ENCODE results near the gene PLXNA2.
A peak's percentile ranks its signal among the peaks of the same experiment; 100 is the strongest.

PLXNA2 gene

GRCh38 chr1:208264469-208265121 is 20.4 kb upstream of the PLXNA2 start:
- DNase-seq, result no peak

GRCh38 chr1:208261874-208262273 is 17.7 kb upstream of the PLXNA2 start:
- DNase-seq, result no peak

GRCh38 chr1:208258277-208258676 is 14.1 kb upstream of the PLXNA2 start:
- DNase-seq, result no peak

- DNase-seq, result no peak
Measured at GRCh38 chr1:208257351-208257750, 13.2 kb upstream of the PLXNA2 start.

- peak; percentile 36 for DNase-seq
Measured at GRCh38 chr1:208256556-208256955, 12.4 kb upstream of the PLXNA2 start.

- no peak for DNase-seq
Measured at GRCh38 chr1:208256091-208256490, 11.9 kb upstream of the PLXNA2 start.

- DNase-seq, result no peak
Measured at GRCh38 chr1:208254862-208255261, 10.7 kb upstream of the PLXNA2 start.

GRCh38 chr1:208254376-208254775 is 10.2 kb upstream of the PLXNA2 start:
- DNase-seq, result no peak

GRCh38 chr1:208252836-208253576 is 8.8 kb upstream of the PLXNA2 start:
- no peak for DNase-seq

GRCh38 chr1:208251911-208252835 is 8.0 kb upstream of the PLXNA2 start:
- no peak for DNase-seq

- no peak for DNase-seq
Measured at GRCh38 chr1:208251015-208251414, 6.8 kb upstream of the PLXNA2 start.

GRCh38 chr1:208250613-208251012 is 6.4 kb upstream of the PLXNA2 start:
- DNase-seq, result no peak

- no peak for DNase-seq
Measured at GRCh38 chr1:208248991-208249696, 5.0 kb upstream of the PLXNA2 start.

- DNase-seq, result no peak
Measured at GRCh38 chr1:208248307-208248801, 4.2 kb upstream of the PLXNA2 start.

GRCh38 chr1:208247696-208248095 is 3.5 kb upstream of the PLXNA2 start:
- no peak for DNase-seq

GRCh38 chr1:208245185-208245705 is 1.1 kb upstream of the PLXNA2 start:
- DNase-seq, result peak; percentile 74

GRCh38 chr1:208243527-208243966 is 637 bp downstream of the PLXNA2 start:
- DNase-seq, result no peak

- DNase-seq, result no peak
Measured at GRCh38 chr1:208242941-208243526, 1.1 kb downstream of the PLXNA2 start.

GRCh38 chr1:208242146-208242545 is 2.0 kb downstream of the PLXNA2 start:
- DNase-seq, result no peak

GRCh38 chr1:208241512-208241911 is 2.7 kb downstream of the PLXNA2 start:
- no peak for DNase-seq

GRCh38 chr1:208240662-208241355 is 3.4 kb downstream of the PLXNA2 start:
- DNase-seq, result no peak

All from T1000 (cell line).